DOHH2 (cell line): ENCODE results near the gene FAM81A.

Source experiments
- EZH2phosphoT487 ChIP-seq: fragments of 200-600 bp; sonication (generic); IDR thresholded peaks from 2 replicates; pipeline ENCODE4 v1.6.1; 2017; ENCODE audit warnings: borderline replicate concordance, mild to moderate bottlenecking, antibody characterized with exemption, low read length, moderate library complexity, mixed read lengths
- TF ChIP-seq, protein P1 (sequence below): fragments of 200-600 bp; sonication (generic); IDR thresholded peaks from one replicate; pipeline ENCODE4 v1.5.1; 2014; ENCODE audit warnings: antibody characterized with exemption, mild to moderate bottlenecking, low read depth, low read length; ENCODE audit not compliant: poor library complexity, severe bottlenecking

GRCh38 chr15:59492389-59493377 lies 54.7 kb downstream of the FAM81A start:
- TF ChIP-seq, protein P1, sequence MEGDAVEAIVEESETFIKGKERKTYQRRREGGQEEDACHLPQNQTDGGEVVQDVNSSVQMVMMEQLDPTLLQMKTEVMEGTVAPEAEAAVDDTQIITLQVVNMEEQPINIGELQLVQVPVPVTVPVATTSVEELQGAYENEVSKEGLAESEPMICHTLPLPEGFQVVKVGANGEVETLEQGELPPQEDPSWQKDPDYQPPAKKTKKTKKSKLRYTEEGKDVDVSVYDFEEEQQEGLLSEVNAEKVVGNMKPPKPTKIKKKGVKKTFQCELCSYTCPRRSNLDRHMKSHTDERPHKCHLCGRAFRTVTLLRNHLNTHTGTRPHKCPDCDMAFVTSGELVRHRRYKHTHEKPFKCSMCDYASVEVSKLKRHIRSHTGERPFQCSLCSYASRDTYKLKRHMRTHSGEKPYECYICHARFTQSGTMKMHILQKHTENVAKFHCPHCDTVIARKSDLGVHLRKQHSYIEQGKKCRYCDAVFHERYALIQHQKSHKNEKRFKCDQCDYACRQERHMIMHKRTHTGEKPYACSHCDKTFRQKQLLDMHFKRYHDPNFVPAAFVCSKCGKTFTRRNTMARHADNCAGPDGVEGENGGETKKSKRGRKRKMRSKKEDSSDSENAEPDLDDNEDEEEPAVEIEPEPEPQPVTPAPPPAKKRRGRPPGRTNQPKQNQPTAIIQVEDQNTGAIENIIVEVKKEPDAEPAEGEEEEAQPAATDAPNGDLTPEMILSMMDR: peak; percentile 97
- no peak for TF ChIP-seq EZH2phosphoT487
